Fibroblast of mammary gland (primary cell): Measurements from ENCODE around the gene KIAA1671.

Source experiments
- DNase-seq: peaks from one replicate; pipeline ENCODE4 v3.0.0-alpha.2; 2010; ENCODE audit warnings: low read depth
- H3K4me3 ChIP-seq: 2 replicates; pipeline ENCODE4 v1.5.1; 2011; ENCODE audit warnings: low read depth, mild to moderate bottlenecking, low read length, moderate library complexity; ENCODE audit not compliant: control insufficient read depth
- CTCF ChIP-seq: conservative IDR thresholded peaks from 2 replicates; pipeline ENCODE4 v1.5.1; 2011; ENCODE audit warnings: low read depth, low read length, inconsistent platforms; ENCODE audit not compliant: control insufficient read depth, insufficient read depth

KIAA1671 gene

GRCh38 chr22:24977370-24978221 lies 25.1 kb downstream of the KIAA1671 start:
- TF ChIP-seq CTCF, result no peak
- no peak for DNase-seq
- H3K4me3 ChIP-seq, result no peak overlapping the region

- DNase-seq, result no peak
- no peak for TF ChIP-seq CTCF
- H3K4me3 ChIP-seq, result no peak overlapping the region
These were observed 25.8 kb downstream of the KIAA1671 start for GRCh38 chr22:24978308-24978707.

- H3K4me3 ChIP-seq, result no peak overlapping the region
- no peak for TF ChIP-seq CTCF
- no peak for DNase-seq
These were observed 28.6 kb downstream of the KIAA1671 start for GRCh38 chr22:24981066-24981465.

- no peak overlapping the region for H3K4me3 ChIP-seq
- TF ChIP-seq CTCF, result no peak
- DNase-seq, result no peak
These were observed 29.1 kb downstream of the KIAA1671 start for GRCh38 chr22:24981656-24982055.

GRCh38 chr22:24982301-24983056 lies 30.0 kb downstream of the KIAA1671 start:
- no peak overlapping the region for H3K4me3 ChIP-seq
- DNase-seq, result no peak
- TF ChIP-seq CTCF, result no peak

- no peak for DNase-seq
- no peak for TF ChIP-seq CTCF
- H3K4me3 ChIP-seq, result no peak overlapping the region
These were observed 30.6 kb downstream of the KIAA1671 start for GRCh38 chr22:24983151-24983550.
